ENCODE measurements around the gene UBE4B. TPM values are rescaled to one million over a fixed set of nuclear protein-coding genes. Genes with fewer than 3 reads are reported as not detected.

Gene UBE4B
- total and polyA plus RNA-seq, 9 of the 15 experiments (the other 6 are each of a cell fraction or from before 2014, with no cell fraction given), result 11.7 to 73.7 (median 40.1) TPM

DNA sequence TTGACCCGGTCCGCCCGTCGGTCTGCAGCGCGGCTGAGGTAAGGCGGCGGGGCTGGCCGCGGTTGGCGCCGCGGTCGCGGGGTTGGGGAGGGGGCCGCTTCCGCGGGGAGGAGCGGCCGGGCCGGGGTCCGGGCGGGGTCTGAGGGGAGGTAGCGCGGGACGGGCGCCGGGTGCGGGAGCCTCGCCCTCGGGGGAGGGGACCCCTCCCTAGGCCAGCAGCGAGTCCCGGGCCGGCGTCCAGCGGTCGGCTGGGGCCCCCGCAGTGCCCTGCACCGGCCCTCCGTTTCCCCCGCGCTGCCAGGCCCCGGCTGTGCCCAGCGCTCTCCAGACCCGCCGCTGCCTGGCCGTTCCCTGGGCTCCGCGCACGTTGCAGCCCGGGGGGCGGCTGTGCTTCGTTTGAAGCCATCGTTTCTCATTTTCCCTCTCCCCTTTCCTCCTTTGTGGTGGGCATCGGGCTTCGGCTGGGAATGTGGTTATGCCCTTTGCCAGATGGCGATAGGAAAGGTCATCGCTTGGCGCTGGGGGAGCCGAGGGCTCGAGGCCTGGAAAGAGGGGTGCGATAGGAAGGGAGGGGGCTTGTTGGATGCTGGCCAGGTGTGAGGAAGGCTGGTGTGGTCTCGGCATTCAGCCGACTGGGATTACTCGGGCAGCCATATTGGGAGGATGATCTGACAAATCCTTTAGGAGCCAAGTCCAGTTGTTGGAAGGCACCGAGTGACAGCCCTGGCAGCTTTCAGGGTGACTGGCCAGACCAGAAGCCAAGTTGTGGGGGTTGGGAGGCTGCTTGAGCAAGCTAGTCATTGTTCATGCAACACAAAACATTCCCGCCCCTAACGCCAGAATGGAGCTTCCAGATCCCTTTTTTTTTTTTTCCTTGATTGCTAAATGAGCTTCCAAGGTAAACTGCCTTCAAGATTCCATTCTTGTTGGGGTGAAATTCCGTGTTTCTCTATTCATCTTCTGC lies 178.4 kb downstream of the UBE4B start (continued):
- TF ChIP-seq ZBTB17 (CRISPR knock-in tag; IDR thresholded peaks at IDR 0.05) (no peak), ESRRA (IDR thresholded peaks at IDR 0.05; ENCODE audit: borderline replicate concordance, low read depth) (no peak), ZNF316 (IDR thresholded peaks at IDR 0.05) (no peak), NFIC (IDR thresholded peaks at IDR 0.05) (peak; percentile 91), ZBTB1 (CRISPR knock-in tag; IDR thresholded peaks at IDR 0.05; ENCODE audit: borderline replicate concordance, low read depth) (peak; percentile 11; the same call in 1 of the 2 replicates), BCOR (IDR thresholded peaks at IDR 0.05) (peak; percentile 7; the same call in 1 of the 2 replicates), CBX2 (IDR thresholded peaks at IDR 0.05; ENCODE audit: insufficient read depth, low read length, poor library complexity, severe bottlenecking) (no peak), FOXK1 (CRISPR knock-in tag; IDR thresholded peaks at IDR 0.05; ENCODE audit: borderline replicate concordance) (no peak), FOXA3 (CRISPR knock-in tag; conservative IDR thresholded peaks at IDR 0.05 in 1 of 2, IDR thresholded peaks at IDR 0.05 in 1 of 2) (no peak), RBFOX2 (IDR thresholded peaks at IDR 0.05; ENCODE audit: low read depth, low read length) (0 out of 2 replicates have a peak, but pooled peaks have one; percentile 53), HLTF (IDR thresholded peaks at IDR 0.05) (no peak), CSDE1 (IDR thresholded peaks at IDR 0.05) (no peak), TCFL5 (CRISPR knock-in tag; conservative IDR thresholded peaks at IDR 0.05) (no peak), HSF4 (CRISPR knock-in tag; IDR thresholded peaks at IDR 0.05; ENCODE audit: borderline replicate concordance) (no peak), PHF21A (IDR thresholded peaks at IDR 0.05; ENCODE audit: borderline replicate concordance, low read depth) (no peak)
- TF ChIP-seq, protein P1, sequence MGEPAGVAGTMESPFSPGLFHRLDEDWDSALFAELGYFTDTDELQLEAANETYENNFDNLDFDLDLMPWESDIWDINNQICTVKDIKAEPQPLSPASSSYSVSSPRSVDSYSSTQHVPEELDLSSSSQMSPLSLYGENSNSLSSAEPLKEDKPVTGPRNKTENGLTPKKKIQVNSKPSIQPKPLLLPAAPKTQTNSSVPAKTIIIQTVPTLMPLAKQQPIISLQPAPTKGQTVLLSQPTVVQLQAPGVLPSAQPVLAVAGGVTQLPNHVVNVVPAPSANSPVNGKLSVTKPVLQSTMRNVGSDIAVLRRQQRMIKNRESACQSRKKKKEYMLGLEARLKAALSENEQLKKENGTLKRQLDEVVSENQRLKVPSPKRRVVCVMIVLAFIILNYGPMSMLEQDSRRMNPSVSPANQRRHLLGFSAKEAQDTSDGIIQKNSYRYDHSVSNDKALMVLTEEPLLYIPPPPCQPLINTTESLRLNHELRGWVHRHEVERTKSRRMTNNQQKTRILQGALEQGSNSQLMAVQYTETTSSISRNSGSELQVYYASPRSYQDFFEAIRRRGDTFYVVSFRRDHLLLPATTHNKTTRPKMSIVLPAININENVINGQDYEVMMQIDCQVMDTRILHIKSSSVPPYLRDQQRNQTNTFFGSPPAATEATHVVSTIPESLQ (CRISPR knock-in tag; IDR thresholded peaks at IDR 0.05), result no peak
- TF ChIP-seq, protein P2, sequence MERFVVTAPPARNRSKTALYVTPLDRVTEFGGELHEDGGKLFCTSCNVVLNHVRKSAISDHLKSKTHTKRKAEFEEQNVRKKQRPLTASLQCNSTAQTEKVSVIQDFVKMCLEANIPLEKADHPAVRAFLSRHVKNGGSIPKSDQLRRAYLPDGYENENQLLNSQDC (CRISPR knock-in tag; IDR thresholded peaks at IDR 0.05), result no peak
- TF ChIP-seq, protein P3, sequence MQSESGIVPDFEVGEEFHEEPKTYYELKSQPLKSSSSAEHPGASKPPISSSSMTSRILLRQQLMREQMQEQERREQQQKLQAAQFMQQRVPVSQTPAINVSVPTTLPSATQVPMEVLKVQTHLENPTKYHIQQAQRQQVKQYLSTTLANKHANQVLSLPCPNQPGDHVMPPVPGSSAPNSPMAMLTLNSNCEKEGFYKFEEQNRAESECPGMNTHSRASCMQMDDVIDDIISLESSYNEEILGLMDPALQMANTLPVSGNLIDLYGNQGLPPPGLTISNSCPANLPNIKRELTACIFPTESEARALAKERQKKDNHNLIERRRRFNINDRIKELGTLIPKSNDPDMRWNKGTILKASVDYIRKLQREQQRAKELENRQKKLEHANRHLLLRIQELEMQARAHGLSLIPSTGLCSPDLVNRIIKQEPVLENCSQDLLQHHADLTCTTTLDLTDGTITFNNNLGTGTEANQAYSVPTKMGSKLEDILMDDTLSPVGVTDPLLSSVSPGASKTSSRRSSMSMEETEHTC (IDR thresholded peaks at IDR 0.05), result no peak
- TF ChIP-seq, protein P4, sequence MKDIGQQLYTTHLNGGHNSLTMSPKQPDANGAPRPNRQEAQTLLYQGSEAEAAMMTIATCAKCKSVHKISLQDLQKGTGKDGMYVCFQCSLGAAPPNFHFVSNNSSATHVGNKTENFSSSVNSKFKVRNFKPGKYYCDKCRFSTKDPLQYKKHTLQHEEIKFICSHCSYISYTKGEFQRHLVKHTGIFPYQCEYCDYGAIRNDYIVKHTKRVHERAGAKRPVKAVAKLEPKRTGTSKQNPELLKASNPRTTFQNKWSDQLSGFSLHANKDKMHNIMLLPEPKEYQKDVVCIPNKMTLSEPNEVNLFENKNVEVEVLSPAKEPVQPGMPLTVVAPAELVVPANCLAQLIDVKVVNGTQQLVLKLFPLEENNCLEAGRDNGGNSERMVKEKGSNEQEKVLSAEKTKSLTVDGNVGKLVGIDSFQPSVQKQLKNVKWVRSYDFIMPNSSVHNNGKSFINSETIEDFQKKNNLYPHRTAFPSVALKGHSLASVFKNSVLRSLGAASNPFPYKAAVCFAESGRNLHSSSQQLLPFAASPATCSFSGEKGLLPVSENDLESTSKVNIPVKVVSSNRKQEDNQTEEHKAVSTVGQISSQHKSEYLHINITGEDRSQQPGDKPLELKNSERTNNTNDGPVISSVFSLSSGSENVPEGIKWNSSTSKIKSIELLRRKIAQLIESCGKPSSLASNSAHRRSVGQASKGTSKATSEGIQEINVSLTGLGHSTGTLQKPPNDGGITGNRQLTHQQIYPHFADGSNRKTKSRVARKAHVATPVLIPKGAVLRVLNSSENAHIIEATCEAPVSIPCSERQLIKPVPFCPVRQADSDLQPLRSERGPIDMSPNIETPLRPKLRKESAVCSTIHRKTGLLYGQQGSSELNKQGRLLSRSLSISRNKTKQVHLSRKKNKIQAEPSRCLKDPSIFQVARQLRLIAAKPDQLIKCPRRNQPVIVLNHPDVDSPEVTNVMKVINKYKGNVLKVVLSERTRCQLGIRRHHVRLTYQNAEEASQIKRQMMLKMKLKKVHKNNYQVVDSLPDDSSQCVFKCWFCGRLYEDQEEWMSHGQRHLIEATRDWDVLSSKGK (CRISPR knock-in tag; IDR thresholded peaks at IDR 0.05), result no peak
- TF ChIP-seq, protein P5, sequence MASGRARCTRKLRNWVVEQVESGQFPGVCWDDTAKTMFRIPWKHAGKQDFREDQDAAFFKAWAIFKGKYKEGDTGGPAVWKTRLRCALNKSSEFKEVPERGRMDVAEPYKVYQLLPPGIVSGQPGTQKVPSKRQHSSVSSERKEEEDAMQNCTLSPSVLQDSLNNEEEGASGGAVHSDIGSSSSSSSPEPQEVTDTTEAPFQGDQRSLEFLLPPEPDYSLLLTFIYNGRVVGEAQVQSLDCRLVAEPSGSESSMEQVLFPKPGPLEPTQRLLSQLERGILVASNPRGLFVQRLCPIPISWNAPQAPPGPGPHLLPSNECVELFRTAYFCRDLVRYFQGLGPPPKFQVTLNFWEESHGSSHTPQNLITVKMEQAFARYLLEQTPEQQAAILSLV (tag; IDR thresholded peaks at IDR 0.05), result no peak

Measured in K562 (cell line).